Left lung (tissue), 10 donors: Measurements from ENCODE around the gene DEAF1. TPM values are rescaled to one million over a fixed set of nuclear protein-coding genes. Genes with fewer than 3 reads are reported as not detected.
A peak's percentile ranks its signal among the peaks of the same experiment; 100 is the strongest.

Experiments
- ATAC-seq: fragments of 200-7000 bp; cut with Tn5 transposase; one replicate; pipeline ENCODE4 v1.9.1; 2020; ENCODE audit warnings: moderate library complexity
- DNase-seq, 4 donors: peaks; one replicate each; pipeline ENCODE4 v3.0.0-alpha.2; 2013 to 2020
- H3K27ac ChIP-seq, 2 donors: fragments of 200-600 bp; sonication (generic) in 1 of 2; one replicate each; pipeline versions ENCODE4 v1.5.0 to v1.8.0; 2020 to 2021
- H3K27me3 ChIP-seq, 2 donors: fragments of 200-600 bp; sonication (generic) in 1 of 2; one replicate each; pipeline versions ENCODE4 v1.5.0 to v1.8.0; 2020 to 2021
- H3K36me3 ChIP-seq, 2 donors: fragments of 200-600 bp; sonication (generic) in 1 of 2; one replicate each; pipeline versions ENCODE4 v1.5.0 to v1.8.0; 2020 to 2021
- H3K4me1 ChIP-seq, 2 donors: fragments of 200-600 bp; one replicate each; pipeline ENCODE4 v1.8.0; 2021
- H3K4me3 ChIP-seq, 2 donors: fragments of 200-600 bp; sonication (generic) in 1 of 2; one replicate each; pipeline versions ENCODE4 v1.5.0 to v1.8.0; 2020 to 2021; ENCODE audit warnings: mild to moderate bottlenecking in 1 of 2
- H3K9me3 ChIP-seq, 2 donors: fragments of 200-600 bp; sonication (generic) in 1 of 2; one replicate each; pipeline versions ENCODE4 v1.5.0 to v1.8.0; 2020 to 2021
- intact Hi-C, 2 donors: fragments of 100-400 bp; cut with DNase I; formaldehyde crosslinking; loops; one replicate each; pipeline versions ENCODE4 v1.11.2 to v1.14.2; 2022
- polyA plus RNA-seq, 6 donors: library from polyadenylated mRNA; unstranded; fragments of 120-200 nt; gene quantifications; one replicate each; pipeline ENCODE4 v1.2.1, GENCODE V29; 2013; ENCODE audit not compliant: insufficient read length in 6 of 6
- total RNA-seq, 2 donors: library from RNA; stranded (reverse); fragmentation: NEBNext Ultra II Directional; extraction: Animal tissue kit (Norgen Biotek cat#: 25700); gene quantifications; one replicate each; pipeline ENCODE4 v1.2.1, GENCODE V29; 2021
- TF ChIP-seq, protein P1 (sequence below), 2 donors: fragments of 200-600 bp; sonication (generic) in 1 of 2; IDR thresholded peaks; one replicate each; pipeline versions ENCODE4 v1.5.0 to v1.8.0; 2021; ENCODE audit warnings: antibody characterized with exemption in 2 of 2
- donor health status: DM: no; HTN: yes; CAD: no.
- donor health status: DM: no; HTN: no; CAD: no.

DEAF1 gene
- total and polyA plus RNA-seq, 8 donors: 28.3 to 52.9 (median 38.4) TPM

- Histone ChIP-seq H3K36me3 (peaks cover 0 to 24% of the 10 kb centered on the region in 2 donors), H3K9me3 (no peaks in the 10 kb centered on the region), H3K27ac (no peak overlapping the region), H3K4me3 (no peak overlapping the region), H3K4me1 (peaks cover 3 to 32% of the 10 kb centered on the region in 2 donors), H3K27me3 (peaks cover 39 to 57% of the 10 kb centered on the region in 2 donors)
- TF ChIP-seq, protein P1, sequence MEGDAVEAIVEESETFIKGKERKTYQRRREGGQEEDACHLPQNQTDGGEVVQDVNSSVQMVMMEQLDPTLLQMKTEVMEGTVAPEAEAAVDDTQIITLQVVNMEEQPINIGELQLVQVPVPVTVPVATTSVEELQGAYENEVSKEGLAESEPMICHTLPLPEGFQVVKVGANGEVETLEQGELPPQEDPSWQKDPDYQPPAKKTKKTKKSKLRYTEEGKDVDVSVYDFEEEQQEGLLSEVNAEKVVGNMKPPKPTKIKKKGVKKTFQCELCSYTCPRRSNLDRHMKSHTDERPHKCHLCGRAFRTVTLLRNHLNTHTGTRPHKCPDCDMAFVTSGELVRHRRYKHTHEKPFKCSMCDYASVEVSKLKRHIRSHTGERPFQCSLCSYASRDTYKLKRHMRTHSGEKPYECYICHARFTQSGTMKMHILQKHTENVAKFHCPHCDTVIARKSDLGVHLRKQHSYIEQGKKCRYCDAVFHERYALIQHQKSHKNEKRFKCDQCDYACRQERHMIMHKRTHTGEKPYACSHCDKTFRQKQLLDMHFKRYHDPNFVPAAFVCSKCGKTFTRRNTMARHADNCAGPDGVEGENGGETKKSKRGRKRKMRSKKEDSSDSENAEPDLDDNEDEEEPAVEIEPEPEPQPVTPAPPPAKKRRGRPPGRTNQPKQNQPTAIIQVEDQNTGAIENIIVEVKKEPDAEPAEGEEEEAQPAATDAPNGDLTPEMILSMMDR (IDR thresholded peaks at IDR 0.05): no peak
- intact Hi-C loops: no loop called here
- ATAC-seq: no peak
- peak in 1 of 4 donors; percentile 46 for DNase-seq
These were observed 55.6 kb downstream of the DEAF1 start for GRCh38 chr11:639332-639955.

DNA sequence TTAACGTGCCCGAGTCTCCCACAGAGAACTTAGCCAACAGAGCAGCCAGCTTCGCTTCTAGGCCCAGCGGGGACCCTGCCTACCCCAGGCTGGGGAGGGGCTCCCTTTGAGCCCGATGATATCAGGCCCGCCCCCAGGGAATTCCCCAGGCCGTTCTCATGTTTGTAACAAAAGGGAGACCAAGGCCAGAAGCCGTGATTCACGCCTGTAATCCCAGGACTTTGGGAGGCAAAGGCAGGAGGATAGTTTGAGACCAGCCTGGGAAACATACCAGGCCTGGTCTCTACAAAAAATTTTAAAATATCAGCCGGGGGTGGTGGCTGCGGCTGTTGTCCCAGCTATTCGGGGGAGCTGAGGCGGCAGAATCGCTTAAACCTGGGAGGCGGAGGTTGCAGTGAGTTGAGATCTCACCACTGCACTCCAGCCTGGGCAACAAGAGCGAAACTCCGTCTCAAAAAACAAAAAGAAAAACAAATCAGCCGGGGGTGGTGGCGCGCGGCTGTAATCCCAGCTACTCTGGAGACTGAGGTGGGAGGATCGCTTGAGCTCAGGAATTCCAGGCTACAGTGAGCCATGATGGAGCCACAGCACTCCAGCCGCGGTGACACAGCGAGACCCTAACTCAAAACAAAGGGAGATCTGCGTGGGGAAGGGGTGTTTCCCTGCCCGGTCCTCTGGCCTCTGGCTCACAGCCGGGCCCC, 56.2 kb downstream of the DEAF1 start:
- H3K4me1 ChIP-seq: peaks cover 3 to 32% of the 10 kb centered on the region in 2 donors
- no peaks in the 10 kb centered on the region for H3K9me3 ChIP-seq
- DNase-seq (no peak), ATAC-seq (no peak)
- H3K4me3 ChIP-seq: no peak overlapping the region
- H3K27ac ChIP-seq: no peak overlapping the region
- intact Hi-C loops: no loop called here
- TF ChIP-seq, protein P1 (IDR thresholded peaks at IDR 0.05): no peak
- H3K27me3 ChIP-seq: peaks cover 39 to 57% of the 10 kb centered on the region in 2 donors
- H3K36me3 ChIP-seq: peaks cover 0 to 17% of the 10 kb centered on the region in 2 donors

DNA sequence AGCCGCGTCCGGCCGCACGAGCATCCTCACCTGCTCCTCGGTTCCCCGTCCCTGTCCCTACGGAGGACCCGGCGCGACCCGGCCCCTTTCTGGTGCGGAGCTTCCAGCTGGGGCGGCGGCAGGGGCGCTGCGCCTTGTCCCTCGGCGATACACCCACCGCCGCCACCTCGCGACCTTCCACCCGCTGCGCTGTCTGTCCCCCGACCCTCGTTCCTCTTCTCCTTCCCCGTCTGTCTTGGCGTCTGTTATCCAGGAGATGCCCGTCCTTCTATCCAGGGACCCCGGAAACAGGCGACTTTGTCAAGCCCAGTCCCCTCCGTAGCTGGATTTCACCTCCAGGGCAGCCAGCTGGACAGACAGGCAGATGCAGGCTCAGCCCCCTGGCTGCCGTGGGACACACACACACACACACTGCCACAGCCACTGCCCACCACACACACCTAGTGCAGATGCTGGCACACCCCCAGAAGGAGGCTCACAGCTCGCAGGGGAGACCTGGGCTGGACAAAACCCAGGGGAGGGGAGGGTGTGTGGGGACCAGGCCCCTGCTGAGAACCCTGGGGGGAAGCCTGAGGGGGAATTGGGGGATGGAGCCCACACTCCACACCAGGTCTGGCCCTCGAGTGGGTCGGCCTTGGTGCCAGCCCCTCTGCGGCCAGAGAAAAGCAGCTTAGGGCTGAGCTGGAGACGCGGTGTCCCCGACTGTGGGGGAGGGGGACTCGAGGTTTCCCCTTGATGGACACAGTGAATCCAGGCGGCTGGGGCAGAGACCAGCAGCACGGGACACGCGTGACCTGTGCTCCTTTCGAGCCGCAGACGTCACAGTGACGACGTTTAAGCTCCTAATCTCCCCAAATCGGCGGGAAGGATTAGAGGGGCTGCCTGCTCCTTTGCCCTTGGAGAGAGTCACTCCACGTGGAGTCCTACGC, 57.2 kb downstream of the DEAF1 start:
- DNase-seq: no peak
- TF ChIP-seq, protein P1 (IDR thresholded peaks at IDR 0.05): no peak
- no peak overlapping the region for H3K4me3 ChIP-seq

GRCh38 chr11:637333-637592, 57.8 kb downstream of the DEAF1 start:
- H3K27ac ChIP-seq: no peak overlapping the region
- TF ChIP-seq, protein P1 (IDR thresholded peaks at IDR 0.05): no peak
- no peaks in the 10 kb centered on the region for H3K9me3 ChIP-seq
- peaks cover 0 to 6% of the 10 kb centered on the region in 2 donors for H3K36me3 ChIP-seq
- H3K27me3 ChIP-seq: peaks cover 39 to 57% of the 10 kb centered on the region in 2 donors
- intact Hi-C loops: no loop called here
- DNase-seq (peak in 1 of 4 donors; percentile 77), ATAC-seq (no peak)
- H3K4me1 ChIP-seq: peaks cover 3 to 32% of the 10 kb centered on the region in 2 donors
- H3K4me3 ChIP-seq: no peak overlapping the region

More for the DNA sequence above, 57.2 kb downstream of the DEAF1 start:
- Histone ChIP-seq H3K9me3 (no peaks in the 10 kb centered on the region), H3K36me3 (peaks cover 0 to 8% of the 10 kb centered on the region in 2 donors), H3K4me1 (peaks cover 3 to 32% of the 10 kb centered on the region in 2 donors), H3K27me3 (peaks cover 39 to 57% of the 10 kb centered on the region in 2 donors), H3K27ac (no peak overlapping the region)
- ATAC-seq: no peak
- intact Hi-C loops: no loop called here
